Neuronal stem cell (in vitro differentiated cells): Measurements from ENCODE around the gene MRAS.

Source experiments
- DNase-seq: peaks from one replicate; pipeline ENCODE4 v3.0.0-alpha.2; 2013; ENCODE audit warnings: low spot score
- H2AFZ ChIP-seq: one replicate; pipeline ENCODE4 v1.6.1; 2013; ENCODE audit warnings: mild to moderate bottlenecking, low read length, inconsistent platforms
- H2AK5ac ChIP-seq: 2 replicates; pipeline ENCODE4 v1.6.1; 2013; ENCODE audit warnings: low read depth, mild to moderate bottlenecking, inconsistent platforms, low read length, moderate library complexity, mixed read lengths
- H2BK120ac ChIP-seq: 2 replicates; pipeline ENCODE4 v1.6.1; 2013; ENCODE audit warnings: low read depth, mild to moderate bottlenecking, inconsistent platforms, low read length, moderate library complexity, mixed read lengths
- H2BK12ac ChIP-seq: one replicate; pipeline ENCODE4 v1.6.1; 2013; ENCODE audit warnings: low read length, inconsistent platforms
- H2BK15ac ChIP-seq: 2 replicates; pipeline ENCODE4 v1.6.1; 2013; ENCODE audit warnings: mild to moderate bottlenecking, low read length, inconsistent platforms, mixed read lengths
- H2BK5ac ChIP-seq: one replicate; pipeline ENCODE4 v1.6.1; 2013; ENCODE audit warnings: inconsistent platforms, mild to moderate bottlenecking, low read length, moderate library complexity
- H3K14ac ChIP-seq: one replicate; pipeline ENCODE4 v1.6.1; 2013; ENCODE audit warnings: low read length, inconsistent platforms
- H3K18ac ChIP-seq: 2 replicates; pipeline ENCODE4 v1.6.1; 2013; ENCODE audit warnings: low read length, inconsistent platforms
- H3K23ac ChIP-seq: 2 replicates; pipeline ENCODE4 v1.6.1; 2013; ENCODE audit warnings: low read depth, mild to moderate bottlenecking, mixed read lengths, low read length, inconsistent platforms; ENCODE audit not compliant: poor library complexity
- H3K27ac ChIP-seq: replicated peaks from 3 replicates; pipeline ENCODE4 v1.5.1; 2013; ENCODE audit warnings: low read length, inconsistent platforms
- H3K27me3 ChIP-seq, 3 experiments: 2 replicates each; pipeline ENCODE4 v1.6.1; 2013; ENCODE audit warnings: low read length in 3 of 3, mild to moderate bottlenecking in 2 of 3, inconsistent platforms in 1 of 3, low read depth in 1 of 3, mixed read lengths in 1 of 3, moderate library complexity in 1 of 3; ENCODE audit not compliant: control insufficient read depth in 3 of 3, insufficient read depth in 3 of 3
- H3K36me3 ChIP-seq, 2 donors: replicated peaks in 1 of 2; 2 replicates each; pipeline ENCODE4 v1.6.1; 2013; ENCODE audit warnings: low read length in 2 of 2; ENCODE audit not compliant: control insufficient read depth in 2 of 2, insufficient read depth in 2 of 2
- H3K4ac ChIP-seq: 2 replicates; pipeline ENCODE4 v1.6.1; 2013; ENCODE audit warnings: inconsistent platforms, mild to moderate bottlenecking, low read length, moderate library complexity
- H3K4me1 ChIP-seq, 2 donors: 1 replicate in 1 of 2; 2 replicates in 1 of 2; pipeline ENCODE4 v1.6.1; 2013; ENCODE audit warnings: low read length in 2 of 2, low read depth in 1 of 2; ENCODE audit not compliant: control insufficient read depth in 2 of 2, insufficient read depth in 1 of 2
- H3K4me2 ChIP-seq: one replicate; pipeline ENCODE4 v1.6.1; 2013; ENCODE audit warnings: mild to moderate bottlenecking, low read length, inconsistent platforms; ENCODE audit not compliant: insufficient read depth, poor library complexity, severe bottlenecking
- H3K4me3 ChIP-seq, 2 donors: 2 replicates each; pipeline ENCODE4 v1.5.1; 2013; ENCODE audit warnings: low read length in 2 of 2, mild to moderate bottlenecking in 2 of 2, inconsistent platforms in 1 of 2, moderate library complexity in 1 of 2
- H3K79me1 ChIP-seq: one replicate; pipeline ENCODE4 v1.6.1; 2013; ENCODE audit warnings: low read depth, mild to moderate bottlenecking, inconsistent platforms, low read length, moderate library complexity
- H3K9ac ChIP-seq: one replicate; pipeline ENCODE4 v1.6.1; 2013; ENCODE audit warnings: mild to moderate bottlenecking, low read depth, low read length, inconsistent platforms; ENCODE audit not compliant: poor library complexity
- H3K9me3 ChIP-seq, 2 donors: replicated peaks in 1 of 2; 2 replicates each; pipeline versions ENCODE3 to v1.6.1; 2013; ENCODE audit warnings: low read length in 2 of 2, mild to moderate bottlenecking in 2 of 2, inconsistent platforms in 1 of 2, low read depth in 1 of 2, mixed read lengths in 1 of 2, moderate library complexity in 1 of 2; ENCODE audit not compliant: control insufficient read depth in 2 of 2, insufficient read depth in 1 of 2
- H4K8ac ChIP-seq: one replicate; pipeline ENCODE4 v1.6.1; 2013; ENCODE audit warnings: low read depth, mild to moderate bottlenecking, inconsistent platforms, low read length, moderate library complexity
- H4K91ac ChIP-seq: one replicate; pipeline ENCODE4 v1.6.1; 2013; ENCODE audit warnings: low read length, low read depth, mild to moderate bottlenecking, inconsistent platforms; ENCODE audit not compliant: poor library complexity
- WGBS, 2 donors: extraction: QIAGEN DNeasy Blood & Tissue Kit; methylation state at CpG; one replicate each; pipeline ENCODE4 v1.1.7; 2013; ENCODE audit warnings: missing lambda C conversion rate in 2 of 2, mixed read lengths in 1 of 2; ENCODE audit not compliant: insufficient read length in 2 of 2, insufficient replicate concordance in 1 of 2; ENCODE audit errors: extremely low coverage in 2 of 2; 5-methylcytosine and 5-hydroxymethylcytosine counted together

MRAS gene

GRCh38 chr3:138395865-138396751, 47.7 kb downstream of the MRAS start:
- Histone ChIP-seq H4K91ac (no peak overlapping the region), H3K4me1 (peaks cover 0 to 4% of the 10 kb centered on the region in 2 donors), H3K9ac (no peak overlapping the region), H2AK5ac (no peak overlapping the region), H3K14ac (no peak overlapping the region), H2BK15ac (no peak overlapping the region), H3K9me3 (no peaks in the 10 kb centered on the region), H3K79me1 (peaks cover 4% of the 10 kb centered on the region), H2AFZ (no peak overlapping the region), H2BK5ac (no peak overlapping the region), H3K36me3 (peaks cover 0 to 10% of the 10 kb centered on the region in 2 donors), H3K4me3 (no peak overlapping the region), H2BK12ac (no peak overlapping the region), H3K18ac (peak overlapping the region; percentile 17), H3K27me3 (no peaks in the 10 kb centered on the region), H3K4ac (no peak overlapping the region), H2BK120ac (no peak overlapping the region), H3K4me2 (no peak overlapping the region), H3K23ac (peak overlapping the region; percentile 59), H3K27ac (no peak overlapping the region), H4K8ac (no peak overlapping the region)
- no peak for DNase-seq
- no CpG with 5 or more reads among the region's 12 CpGs for WGBS, 2 donors

- H2AFZ ChIP-seq: no peak overlapping the region
- no peak overlapping the region for H3K9ac ChIP-seq
- H4K91ac ChIP-seq: no peak overlapping the region
- DNase-seq: no peak
- H3K79me1 ChIP-seq: peaks cover 4% of the 10 kb centered on the region
- H2BK12ac ChIP-seq: no peak overlapping the region
- H3K14ac ChIP-seq: no peak overlapping the region
- no peak overlapping the region for H2BK15ac ChIP-seq
- H4K8ac ChIP-seq: no peak overlapping the region
- no peak overlapping the region for H3K23ac ChIP-seq
- no peak overlapping the region for H3K18ac ChIP-seq
- H3K4ac ChIP-seq: no peak overlapping the region
- no peaks in the 10 kb centered on the region for H3K27me3 ChIP-seq
- no CpG with 5 or more reads among the region's 14 CpGs for WGBS, 2 donors
- H3K27ac ChIP-seq: no peak overlapping the region
- H3K36me3 ChIP-seq: peaks cover 0 to 16% of the 10 kb centered on the region in 2 donors
- no peak overlapping the region for H2BK5ac ChIP-seq
- peaks cover 0 to 5% of the 10 kb centered on the region in 2 donors for H3K4me1 ChIP-seq
- no peak overlapping the region for H2AK5ac ChIP-seq
- H3K4me3 ChIP-seq: no peak overlapping the region
- H3K9me3 ChIP-seq: no peaks in the 10 kb centered on the region
- no peak overlapping the region for H3K4me2 ChIP-seq
- no peak overlapping the region for H2BK120ac ChIP-seq
Measured at GRCh38 chr3:138396752-138397410, 48.5 kb downstream of the MRAS start.

- peaks cover 0 to 25% of the 10 kb centered on the region in 2 donors for H3K36me3 ChIP-seq
- H3K9me3 ChIP-seq: no peaks in the 10 kb centered on the region
- H3K4me2 ChIP-seq: no peak overlapping the region
- peaks cover 4% of the 10 kb centered on the region for H3K79me1 ChIP-seq
- no peak overlapping the region for H3K4me3 ChIP-seq
- H3K27ac ChIP-seq: no peak overlapping the region
- H3K14ac ChIP-seq: no peak overlapping the region
- H2BK12ac ChIP-seq: no peak overlapping the region
- no peak overlapping the region for H2AK5ac ChIP-seq
- H3K27me3 ChIP-seq: no peaks in the 10 kb centered on the region
- H2AFZ ChIP-seq: no peak overlapping the region
- H4K8ac ChIP-seq: no peak overlapping the region
- H3K4ac ChIP-seq: no peak overlapping the region
- H4K91ac ChIP-seq: no peak overlapping the region
- H3K18ac ChIP-seq: no peak overlapping the region
- no peak overlapping the region for H2BK15ac ChIP-seq
- H3K9ac ChIP-seq: no peak overlapping the region
- H3K23ac ChIP-seq: no peak overlapping the region
- no peak overlapping the region for H2BK120ac ChIP-seq
- H2BK5ac ChIP-seq: no peak overlapping the region
- no peak for DNase-seq
- peaks cover 0 to 8% of the 10 kb centered on the region in 2 donors for H3K4me1 ChIP-seq
- WGBS, 2 donors: no CpG with 5 or more reads among the region's 4 CpGs
Measured at GRCh38 chr3:138397983-138398382, 49.6 kb downstream of the MRAS start.
